GM12878 (cell line): ENCODE results near the gene SLC8B1. TPM values are rescaled to one million over a fixed set of nuclear protein-coding genes. Genes with fewer than 3 reads are reported as not detected.

Experiments used
- ATAC-seq: fragments of 200-7000 bp; cut with Tn5 transposase; 3 replicates; pipeline ENCODE4 v1.9.1; 2020; ENCODE audit warnings: mild to moderate bottlenecking, moderate library complexity
- BruUV-seq: library from RNA; stranded (reverse); fragments of 400-500 nt; replicated peaks from 2 replicates; lab custom pipeline; 2021; lab: Mats Ljungman, UMichigan
- CTCF ChIA-PET: fragments of 300-600 bp; sonication (Branson Sonifier 250); formaldehyde crosslinking; extraction: SDS; loops from one replicate; lab custom pipeline; 2021; ENCODE audit warnings: inconsistent platforms; lab: Yijun Ruan, JAX
- POLR2A ChIA-PET: fragments of 350-600 bp; formaldehyde crosslinking; extraction: SDS; loops from one replicate; lab custom pipeline; 2021; ENCODE audit warnings: inconsistent platforms; lab: Charles Lee
- RAD21 ChIA-PET: fragments of 300-600 bp; sonication (Branson Sonifier 250); formaldehyde crosslinking; loops from one replicate; lab custom pipeline; 2023; ENCODE audit warnings: antibody characterized with exemption; ENCODE audit not compliant: unreplicated experiment; lab: Charles Lee
- SMC1A ChIA-PET: fragments of 300-600 bp; sonication (Branson Sonifier 250); formaldehyde crosslinking; loops from one replicate; lab custom pipeline; 2023; ENCODE audit not compliant: unreplicated experiment, uncharacterized antibody; lab: Charles Lee
- DNase-seq: peaks from one replicate; pipeline ENCODE4 v3.0.0-alpha.2; 2011; ENCODE audit warnings: low read depth, low spot score
- FAIRE-seq: peaks from 3 replicates; lab custom pipeline; 2011; peaks lifted over from hg19 to GRCh38; lab: Jason Lieb, UNC
- H2AFZ ChIP-seq: 2 replicates; pipeline ENCODE4 v1.6.0; 2011; ENCODE audit warnings: low read depth, low read length, control low read depth; ENCODE audit not compliant: control insufficient read depth
- H3K27ac ChIP-seq: 2 replicates; pipeline ENCODE4 v1.5.1; 2011; ENCODE audit warnings: control low read depth; ENCODE audit not compliant: control insufficient read depth, insufficient read depth
- H3K27me3 ChIP-seq, 2 experiments: replicated peaks in 1 of 2; 2 replicates each; pipeline versions ENCODE4 v1.6.0 to v1.6.1; 2011; ENCODE audit warnings: low read length in 1 of 2; ENCODE audit not compliant: control insufficient read depth in 2 of 2, insufficient read depth in 2 of 2
- H3K36me3 ChIP-seq, 2 experiments: 2 replicates each; pipeline ENCODE4 v1.5.1; 2011; ENCODE audit warnings: low read length in 1 of 2; ENCODE audit not compliant: control insufficient read depth in 2 of 2, insufficient read depth in 2 of 2
- H3K4me1 ChIP-seq: 2 replicates; pipeline ENCODE4 v1.6.1; 2011; ENCODE audit warnings: mild to moderate bottlenecking, low read length, moderate library complexity, mixed read lengths; ENCODE audit not compliant: control insufficient read depth, insufficient read depth
- H3K4me2 ChIP-seq: 2 replicates; pipeline ENCODE4 v1.6.0; 2011; ENCODE audit warnings: control low read depth; ENCODE audit not compliant: control insufficient read depth, insufficient read depth
- H3K4me3 ChIP-seq: fragments of 200-600 bp; sonication (generic); 2 replicates; pipeline ENCODE4 v1.5.1; 2016
- H3K79me2 ChIP-seq: 2 replicates; pipeline ENCODE4 v1.6.0; 2011; ENCODE audit warnings: low read length; ENCODE audit not compliant: control insufficient read depth, insufficient read depth
- H3K9ac ChIP-seq: 2 replicates; pipeline ENCODE4 v1.8.0; 2011; ENCODE audit warnings: low read length, control low read depth, mixed read lengths; ENCODE audit not compliant: control insufficient read depth, insufficient read depth
- H3K9me3 ChIP-seq: replicated peaks from 3 replicates; pipeline ENCODE4 v1.5.1; 2011; ENCODE audit warnings: mild to moderate bottlenecking, low read length; ENCODE audit not compliant: control insufficient read depth, insufficient read depth
- H4K20me1 ChIP-seq: 2 replicates; pipeline ENCODE4 v1.6.0; 2011; ENCODE audit not compliant: control insufficient read depth, insufficient read depth
- ASH2L ChIP-seq: fragments of 300-600, 200-600 bp; sonication (generic); IDR thresholded peaks from 2 replicates; pipeline ENCODE4 v1.6.1; 2017; ENCODE audit warnings: low read depth, mild to moderate bottlenecking, borderline replicate concordance
- CBFB ChIP-seq: IDR thresholded peaks from 2 replicates; pipeline ENCODE4 v1.6.1; 2016; ENCODE audit warnings: antibody characterized with exemption, low read depth
- CHD4 ChIP-seq: fragments of 200-600 bp; sonication (generic); IDR thresholded peaks from 2 replicates; pipeline ENCODE4 v1.6.1; 2016; ENCODE audit warnings: mild to moderate bottlenecking
- CREM ChIP-seq: IDR thresholded peaks from 2 replicates; pipeline ENCODE4 v1.6.1; 2014; ENCODE audit warnings: antibody characterized with exemption, low read depth
- KAT2A ChIP-seq: conservative IDR thresholded peaks from 2 replicates; pipeline ENCODE4 v1.6.1; 2011; ENCODE audit warnings: low read depth, low read length; ENCODE audit not compliant: control insufficient read depth
- MTA2 ChIP-seq: fragments of 450-650 bp; IDR thresholded peaks from 2 replicates; pipeline ENCODE4 v1.6.1; 2016; ENCODE audit warnings: low read depth, mild to moderate bottlenecking, moderate library complexity
- NR2C1 ChIP-seq: fragments of 450-650 bp; IDR thresholded peaks from 2 replicates; pipeline ENCODE4 v1.6.1; 2017; ENCODE audit warnings: antibody characterized with exemption, mild to moderate bottlenecking, moderate library complexity
- RB1 ChIP-seq: fragments of 450-650 bp; formaldehyde crosslinking; IDR thresholded peaks from 2 replicates; pipeline ENCODE4 v1.6.1; 2017; ENCODE audit warnings: mild to moderate bottlenecking, borderline replicate concordance
- SIN3A ChIP-seq: IDR thresholded peaks from 2 replicates; pipeline ENCODE4 v1.6.1; 2012; ENCODE audit warnings: low read depth, low read length, improper control_type of control experiment
- WRNIP1 ChIP-seq: IDR thresholded peaks from 2 replicates; pipeline ENCODE4 v1.6.1; 2011; ENCODE audit warnings: low read depth, low read length, improper control_type of control experiment, borderline replicate concordance
- WGBS: methylation state at CpG from one replicate; pipeline ENCODE4 v1.1.6; 2016; ENCODE audit warnings: low lambda C conversion rate; ENCODE audit not compliant: insufficient replicate concordance, insufficient coverage; ENCODE audit errors: missing lambda C conversion rate; 5-methylcytosine and 5-hydroxymethylcytosine counted together
- in situ Hi-C: fragments of 300-500 bp; cut with MboI; formaldehyde crosslinking; loops from 9 replicates; pipeline ENCODE4 v1.14.3; 2018; ENCODE audit warnings: mixed read lengths
- intact Hi-C: fragments of 100-400 bp; cut with micrococcal nuclease; formaldehyde crosslinking; loops from one replicate; pipeline ENCODE4 v1.14.2; 2022; ENCODE audit not compliant: unreplicated experiment
- polyA plus RNA-seq, 11 experiments: library from polyadenylated mRNA; depleted of rRNA in 4 of 11; unstranded in 6 of 11; stranded (reverse) in 5 of 11; fragments of >200 nt; fragmentation: Nextera tagmentation in 4 of 11; fragmentation: Illumina TruSeq in 1 of 11; extraction: Ambion mirVana in 4 of 11; extraction: Trizol in 1 of 11; gene quantifications; 1 replicate in 1 of 11; 2 replicates in 10 of 11; pipeline versions ENCODE4 v1.2.1 to v1.2.3, GENCODE V29; 2011 to 2016; ENCODE audit warnings: inconsistent platforms in 2 of 11, missing spikeins in 2 of 11, low read depth in 1 of 11
- total RNA-seq, 4 experiments: library from RNA; depleted of rRNA in 3 of 4; stranded (reverse); fragments of >200 nt in 3 of 4; fragmentation: Illumina TruSeq in 1 of 4; extraction: Trizol in 1 of 4; gene quantifications; 2 replicates each; pipeline versions ENCODE4 v1.2.1 to v1.2.3, GENCODE V29; 2013 to 2021
- TF ChIP-seq, protein P1 (sequence below): fragments of 450-650 bp; IDR thresholded peaks from 2 replicates; pipeline ENCODE4 v1.6.1; 2017; ENCODE audit warnings: mild to moderate bottlenecking, moderate library complexity
- TF ChIP-seq, protein P2 (sequence below), 3 experiments: IDR thresholded peaks in 2 of 3; conservative IDR thresholded peaks in 1 of 3; 2 replicates each; pipeline ENCODE4 v1.5.1; 2011; ENCODE audit warnings: low read depth in 3 of 3, low read length in 3 of 3, mild to moderate bottlenecking in 3 of 3, control low read depth in 2 of 3, moderate library complexity in 2 of 3, inconsistent platforms in 1 of 3, mixed read lengths in 1 of 3; ENCODE audit not compliant: control insufficient read depth in 2 of 3, insufficient read depth in 1 of 3; ENCODE audit errors: extremely low read depth in 1 of 3
- TF ChIP-seq, protein P3 (sequence below): fragments of 450-650 bp; formaldehyde crosslinking; IDR thresholded peaks from 2 replicates; pipeline ENCODE4 v1.4.0; 2022; ENCODE audit warnings: mild to moderate bottlenecking, moderate library complexity

SLC8B1 gene
- total and polyA plus RNA-seq, 10 of the 15 experiments (the other 5 are each of a cell fraction or from before 2014, with no cell fraction given): 0.18 to 12.3 (median 6.8) TPM

DNA sequence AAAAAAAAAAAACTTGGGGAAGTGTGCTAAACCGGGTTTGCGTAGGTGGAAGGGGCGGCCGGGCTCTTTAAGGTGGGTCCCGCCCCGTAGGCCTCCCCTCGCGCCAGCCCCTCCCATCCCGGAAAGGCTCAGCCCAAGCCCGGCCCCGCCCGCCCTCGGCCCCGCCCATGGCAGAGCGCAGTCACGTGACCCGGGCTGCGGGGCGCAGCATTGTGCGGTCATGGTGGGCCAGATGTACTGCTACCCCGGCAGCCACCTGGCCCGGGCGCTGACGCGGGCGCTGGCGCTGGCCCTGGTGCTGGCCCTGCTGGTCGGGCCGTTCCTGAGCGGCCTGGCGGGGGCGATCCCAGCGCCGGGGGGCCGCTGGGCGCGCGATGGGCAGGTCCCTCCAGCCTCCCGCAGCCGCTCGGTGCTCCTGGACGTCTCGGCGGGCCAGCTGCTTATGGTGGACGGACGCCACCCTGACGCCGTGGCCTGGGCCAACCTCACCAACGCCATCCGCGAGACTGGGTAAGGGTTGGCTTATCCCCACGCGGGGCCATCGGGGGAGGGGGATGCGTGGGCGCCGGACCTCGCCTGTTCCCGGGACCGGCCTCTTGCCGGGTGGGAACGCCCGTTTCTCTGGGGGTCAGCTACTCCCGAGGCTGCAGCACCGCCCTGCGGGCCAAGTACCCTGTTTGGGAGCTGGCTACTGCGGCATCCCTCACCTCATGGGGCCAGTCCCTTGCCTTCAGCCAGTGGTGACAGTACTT is 23.6 kb upstream of the SLC8B1 start, which contains the start of gene PLBD2:
TSS of gene PLBD2 (plus strand) at position 207 of the 752 bp plus-strand sequence. CDS start at position 221, 14 bp downstream.
- Histone ChIP-seq H3K9ac (peak within 1 kb of the TSS; percentile 62), H2AFZ (peak within 1 kb of the TSS; percentile 80), H4K20me1 (no peaks in the 10 kb centered on the region), H3K4me2 (peak within 1 kb of the TSS; percentile 84), H3K4me1 (0 out of 2 replicates have a peak, but pooled peaks cover 4% of the 10 kb centered on the region), H3K9me3 (no peaks in the 10 kb centered on the region), H3K27ac (peak within 1 kb of the TSS; percentile 40), H3K4me3 (peak within 1 kb of the TSS; percentile 71), H3K27me3 (no peaks in the 10 kb centered on the region), H3K36me3 (no peaks in the 10 kb centered on the region), H3K79me2 (peaks cover 7% of the 10 kb centered on the region; the same call in 1 of the 2 replicates)
- WGBS: 3% methylated on average over 49 of the region's 67 CpGs
- BruUV-seq: no TSS peak
- in situ Hi-C loops: no loop called here
- SMC1A ChIA-PET: interaction anchor here (1.5 kb wide), 1 partner anchor 23 kb away, joined by 4 read pairs; the partner anchor contains the start of gene SLC8B1
- peak; percentile 59 for DNase-seq
- CTCF ChIA-PET: interaction anchor here (0.8 to 2.1 kb wide), 3 partner anchors 24 to 67 kb away, joined by 3 to 6 read pairs (median 5); partner anchors contain the start of gene SLC8B1
- intact Hi-C loops: loop anchor here (2.0 kb wide), 1 partner anchor 24 kb away; the partner anchor contains the start of gene SLC8B1
- FAIRE-seq: no peak
- ATAC-seq: peak; percentile 95
- POLR2A ChIA-PET: interaction anchor here (0.5 to 0.7 kb wide), 2 partner anchors 129 to 153 kb away, joined by 5 to 10 read pairs; no protein-coding TSS in a partner anchor
- RAD21 ChIA-PET: interaction anchor here (0.6 to 1.0 kb wide), 4 partner anchors 38 to 163 kb away, joined by 3 to 6 read pairs (median 4); no protein-coding TSS in a partner anchor
- TF ChIP-seq ASH2L: no peak
- TF ChIP-seq, protein P1, sequence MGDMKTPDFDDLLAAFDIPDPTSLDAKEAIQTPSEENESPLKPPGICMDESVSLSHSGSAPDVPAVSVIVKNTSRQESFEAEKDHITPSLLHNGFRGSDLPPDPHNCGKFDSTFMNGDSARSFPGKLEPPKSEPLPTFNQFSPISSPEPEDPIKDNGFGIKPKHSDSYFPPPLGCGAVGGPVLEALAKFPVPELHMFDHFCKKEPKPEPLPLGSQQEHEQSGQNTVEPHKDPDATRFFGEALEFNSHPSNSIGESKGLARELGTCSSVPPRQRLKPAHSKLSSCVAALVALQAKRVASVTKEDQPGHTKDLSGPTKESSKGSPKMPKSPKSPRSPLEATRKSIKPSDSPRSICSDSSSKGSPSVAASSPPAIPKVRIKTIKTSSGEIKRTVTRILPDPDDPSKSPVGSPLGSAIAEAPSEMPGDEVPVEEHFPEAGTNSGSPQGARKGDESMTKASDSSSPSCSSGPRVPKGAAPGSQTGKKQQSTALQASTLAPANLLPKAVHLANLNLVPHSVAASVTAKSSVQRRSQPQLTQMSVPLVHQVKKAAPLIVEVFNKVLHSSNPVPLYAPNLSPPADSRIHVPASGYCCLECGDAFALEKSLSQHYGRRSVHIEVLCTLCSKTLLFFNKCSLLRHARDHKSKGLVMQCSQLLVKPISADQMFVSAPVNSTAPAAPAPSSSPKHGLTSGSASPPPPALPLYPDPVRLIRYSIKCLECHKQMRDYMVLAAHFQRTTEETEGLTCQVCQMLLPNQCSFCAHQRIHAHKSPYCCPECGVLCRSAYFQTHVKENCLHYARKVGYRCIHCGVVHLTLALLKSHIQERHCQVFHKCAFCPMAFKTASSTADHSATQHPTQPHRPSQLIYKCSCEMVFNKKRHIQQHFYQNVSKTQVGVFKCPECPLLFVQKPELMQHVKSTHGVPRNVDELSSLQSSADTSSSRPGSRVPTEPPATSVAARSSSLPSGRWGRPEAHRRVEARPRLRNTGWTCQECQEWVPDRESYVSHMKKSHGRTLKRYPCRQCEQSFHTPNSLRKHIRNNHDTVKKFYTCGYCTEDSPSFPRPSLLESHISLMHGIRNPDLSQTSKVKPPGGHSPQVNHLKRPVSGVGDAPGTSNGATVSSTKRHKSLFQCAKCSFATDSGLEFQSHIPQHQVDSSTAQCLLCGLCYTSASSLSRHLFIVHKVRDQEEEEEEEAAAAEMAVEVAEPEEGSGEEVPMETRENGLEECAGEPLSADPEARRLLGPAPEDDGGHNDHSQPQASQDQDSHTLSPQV: no peak
- TF ChIP-seq, protein P2, sequence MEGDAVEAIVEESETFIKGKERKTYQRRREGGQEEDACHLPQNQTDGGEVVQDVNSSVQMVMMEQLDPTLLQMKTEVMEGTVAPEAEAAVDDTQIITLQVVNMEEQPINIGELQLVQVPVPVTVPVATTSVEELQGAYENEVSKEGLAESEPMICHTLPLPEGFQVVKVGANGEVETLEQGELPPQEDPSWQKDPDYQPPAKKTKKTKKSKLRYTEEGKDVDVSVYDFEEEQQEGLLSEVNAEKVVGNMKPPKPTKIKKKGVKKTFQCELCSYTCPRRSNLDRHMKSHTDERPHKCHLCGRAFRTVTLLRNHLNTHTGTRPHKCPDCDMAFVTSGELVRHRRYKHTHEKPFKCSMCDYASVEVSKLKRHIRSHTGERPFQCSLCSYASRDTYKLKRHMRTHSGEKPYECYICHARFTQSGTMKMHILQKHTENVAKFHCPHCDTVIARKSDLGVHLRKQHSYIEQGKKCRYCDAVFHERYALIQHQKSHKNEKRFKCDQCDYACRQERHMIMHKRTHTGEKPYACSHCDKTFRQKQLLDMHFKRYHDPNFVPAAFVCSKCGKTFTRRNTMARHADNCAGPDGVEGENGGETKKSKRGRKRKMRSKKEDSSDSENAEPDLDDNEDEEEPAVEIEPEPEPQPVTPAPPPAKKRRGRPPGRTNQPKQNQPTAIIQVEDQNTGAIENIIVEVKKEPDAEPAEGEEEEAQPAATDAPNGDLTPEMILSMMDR (IDR thresholded peaks at IDR 0.05 in 2 of 3, conservative IDR thresholded peaks at IDR 0.05 in 1 of 3; ENCODE audit: control insufficient read depth in 2 of 3, extremely low read depth in 1 of 3, insufficient read depth in 1 of 3, low read depth in 3 of 3, low read length in 3 of 3): no peak
- no peak for TF ChIP-seq NR2C1
- TF ChIP-seq WRNIP1: no peak
- no peak for TF ChIP-seq CHD4
- TF ChIP-seq, protein P3, sequence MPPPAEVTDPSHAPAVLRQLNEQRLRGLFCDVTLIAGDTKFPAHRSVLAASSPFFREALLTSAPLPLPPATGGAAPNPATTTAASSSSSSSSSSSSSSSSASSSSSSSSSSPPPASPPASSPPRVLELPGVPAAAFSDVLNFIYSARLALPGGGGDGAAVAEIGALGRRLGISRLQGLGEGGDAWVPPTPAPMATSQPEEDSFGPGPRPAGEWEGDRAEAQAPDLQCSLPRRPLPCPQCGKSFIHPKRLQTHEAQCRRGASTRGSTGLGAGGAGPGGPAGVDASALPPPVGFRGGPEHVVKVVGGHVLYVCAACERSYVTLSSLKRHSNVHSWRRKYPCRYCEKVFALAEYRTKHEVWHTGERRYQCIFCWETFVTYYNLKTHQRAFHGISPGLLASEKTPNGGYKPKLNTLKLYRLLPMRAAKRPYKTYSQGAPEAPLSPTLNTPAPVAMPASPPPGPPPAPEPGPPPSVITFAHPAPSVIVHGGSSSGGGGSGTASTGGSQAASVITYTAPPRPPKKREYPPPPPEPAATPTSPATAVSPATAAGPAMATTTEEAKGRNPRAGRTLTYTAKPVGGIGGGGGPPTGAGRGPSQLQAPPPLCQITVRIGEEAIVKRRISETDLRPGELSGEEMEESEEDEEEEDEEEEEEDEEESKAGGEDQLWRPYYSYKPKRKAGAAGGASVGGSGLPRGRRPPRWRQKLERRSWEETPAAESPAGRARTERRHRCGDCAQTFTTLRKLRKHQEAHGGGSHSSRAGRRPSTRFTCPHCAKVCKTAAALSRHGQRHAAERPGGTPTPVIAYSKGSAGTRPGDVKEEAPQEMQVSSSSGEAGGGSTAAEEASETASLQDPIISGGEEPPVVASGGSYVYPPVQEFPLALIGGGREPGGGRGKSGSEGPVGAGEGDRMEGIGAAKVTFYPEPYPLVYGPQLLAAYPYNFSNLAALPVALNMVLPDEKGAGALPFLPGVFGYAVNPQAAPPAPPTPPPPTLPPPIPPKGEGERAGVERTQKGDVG (CRISPR knock-in tag): peak; percentile 87; the same call in 1 of the 2 replicates
- TF ChIP-seq RB1: peak; percentile 62; the same call in 1 of the 2 replicates
- peak; percentile 89 for TF ChIP-seq SIN3A
- TF ChIP-seq CBFB: no peak
- TF ChIP-seq KAT2A: no peak
- TF ChIP-seq MTA2: no peak
- TF ChIP-seq CREM: peak; percentile 46
